ENCODE measurements around the gene MYL2. TPM values are rescaled to one million over a fixed set of nuclear protein-coding genes. Genes with fewer than 3 reads are reported as not detected.

Gene MYL2
- total RNA-seq, 4 donors from 2014 or later = not detected

- no peak for TF ChIP-seq POLR2AphosphoS5 (IDR thresholded peaks at IDR 0.05)
- intact Hi-C loops (cut with DNase I) = no loop called here
- Histone ChIP-seq H3K9me3 (no peaks in the 10 kb centered on the region), H3K36me3 (no peaks in the 10 kb centered on the region), H3K27ac (replicated peaks in 1 of 4) (no peak overlapping the region), H3K27me3 (no peaks in the 10 kb centered on the region), H3K4me3 (no peak overlapping the region), H3K4me1 (peaks cover 0 to 17% (median 5%) of the 10 kb centered on the region in 4 donors)
- DNase-seq (ENCODE audit: extremely low spot score) = no peak
These were observed 45.6 kb downstream of the MYL2 start for GRCh38 chr12:110874781-110875180.

DNA sequence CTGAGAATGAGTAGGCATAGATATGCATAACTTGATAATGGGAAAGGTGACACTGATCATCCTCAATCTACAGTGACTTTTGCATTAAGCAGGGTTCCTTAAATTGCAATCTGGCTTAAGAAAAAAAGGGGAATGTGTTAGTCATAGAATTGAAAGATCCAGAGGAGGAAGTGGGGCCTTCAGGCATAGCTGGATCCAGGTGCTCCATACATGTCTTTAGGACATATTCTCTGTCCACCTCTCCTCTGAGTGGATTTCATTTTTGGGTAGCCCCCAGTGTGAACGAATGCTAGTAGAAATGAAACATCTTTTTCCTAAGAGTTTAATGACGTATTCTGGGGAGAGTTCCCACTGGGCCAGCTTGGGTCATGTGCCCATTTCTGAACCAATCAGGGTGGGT lies 46.0 kb downstream of the MYL2 start:
- WGBS = 100% methylated on average over 2 of the region's 2 CpGs
- no peak for DNase-seq (ENCODE audit: extremely low spot score)
- Histone ChIP-seq H3K9me3 (no peaks in the 10 kb centered on the region), H3K36me3 (no peaks in the 10 kb centered on the region), H3K27ac (replicated peaks in 1 of 4) (no peak overlapping the region), H3K4me3 (no peak overlapping the region), H3K27me3 (no peaks in the 10 kb centered on the region), H3K4me1 (peaks cover 0 to 16% (median 5%) of the 10 kb centered on the region in 4 donors)
- intact Hi-C loops (cut with DNase I) = no loop called here
- TF ChIP-seq EP300 (IDR thresholded peaks at IDR 0.05) = no peak
- no peak for TF ChIP-seq POLR2A (IDR thresholded peaks at IDR 0.05; ENCODE audit: low read depth)
- TF ChIP-seq, protein P1, sequence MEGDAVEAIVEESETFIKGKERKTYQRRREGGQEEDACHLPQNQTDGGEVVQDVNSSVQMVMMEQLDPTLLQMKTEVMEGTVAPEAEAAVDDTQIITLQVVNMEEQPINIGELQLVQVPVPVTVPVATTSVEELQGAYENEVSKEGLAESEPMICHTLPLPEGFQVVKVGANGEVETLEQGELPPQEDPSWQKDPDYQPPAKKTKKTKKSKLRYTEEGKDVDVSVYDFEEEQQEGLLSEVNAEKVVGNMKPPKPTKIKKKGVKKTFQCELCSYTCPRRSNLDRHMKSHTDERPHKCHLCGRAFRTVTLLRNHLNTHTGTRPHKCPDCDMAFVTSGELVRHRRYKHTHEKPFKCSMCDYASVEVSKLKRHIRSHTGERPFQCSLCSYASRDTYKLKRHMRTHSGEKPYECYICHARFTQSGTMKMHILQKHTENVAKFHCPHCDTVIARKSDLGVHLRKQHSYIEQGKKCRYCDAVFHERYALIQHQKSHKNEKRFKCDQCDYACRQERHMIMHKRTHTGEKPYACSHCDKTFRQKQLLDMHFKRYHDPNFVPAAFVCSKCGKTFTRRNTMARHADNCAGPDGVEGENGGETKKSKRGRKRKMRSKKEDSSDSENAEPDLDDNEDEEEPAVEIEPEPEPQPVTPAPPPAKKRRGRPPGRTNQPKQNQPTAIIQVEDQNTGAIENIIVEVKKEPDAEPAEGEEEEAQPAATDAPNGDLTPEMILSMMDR (IDR thresholded peaks at IDR 0.05) = no peak
- TF ChIP-seq POLR2AphosphoS5 (IDR thresholded peaks at IDR 0.05) = no peak

DNA sequence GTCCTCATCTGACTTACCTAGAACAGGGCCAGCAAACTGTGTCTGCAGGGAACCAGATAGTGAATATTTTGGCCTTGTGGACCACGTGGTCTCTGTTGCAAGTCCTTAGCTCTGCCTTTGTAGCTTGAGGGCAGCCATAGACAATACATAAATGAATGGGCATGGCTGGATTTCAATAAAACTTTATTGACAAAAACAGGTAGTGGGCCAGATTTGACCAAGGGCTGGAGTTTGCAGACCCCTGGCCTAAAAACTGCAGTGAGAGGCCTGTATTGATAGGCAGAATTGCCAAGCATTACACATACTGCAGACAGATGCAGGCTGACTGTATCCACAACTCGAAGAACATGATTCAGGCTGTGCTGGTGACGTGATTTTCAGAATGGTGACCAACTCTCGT lies 48.3 kb downstream of the MYL2 start:
- 94% methylated on average over 4 of the region's 4 CpGs for WGBS
- H3K4me1 ChIP-seq = no peaks in the 10 kb centered on the region
- no peak for TF ChIP-seq EP300 (IDR thresholded peaks at IDR 0.05)
- TF ChIP-seq POLR2A (IDR thresholded peaks at IDR 0.05; ENCODE audit: low read depth) = no peak
- TF ChIP-seq POLR2AphosphoS5 (IDR thresholded peaks at IDR 0.05) = no peak
- TF ChIP-seq, protein P1 (IDR thresholded peaks at IDR 0.05) = no peak
- intact Hi-C loops (cut with DNase I) = no loop called here
- no peaks in the 10 kb centered on the region for H3K36me3 ChIP-seq
- H3K27me3 ChIP-seq = no peaks in the 10 kb centered on the region
- no peak overlapping the region for H3K4me3 ChIP-seq
- no peak overlapping the region for H3K27ac ChIP-seq (replicated peaks in 1 of 4)
- no peak for DNase-seq (ENCODE audit: extremely low spot score)
- no peaks in the 10 kb centered on the region for H3K9me3 ChIP-seq

DNA sequence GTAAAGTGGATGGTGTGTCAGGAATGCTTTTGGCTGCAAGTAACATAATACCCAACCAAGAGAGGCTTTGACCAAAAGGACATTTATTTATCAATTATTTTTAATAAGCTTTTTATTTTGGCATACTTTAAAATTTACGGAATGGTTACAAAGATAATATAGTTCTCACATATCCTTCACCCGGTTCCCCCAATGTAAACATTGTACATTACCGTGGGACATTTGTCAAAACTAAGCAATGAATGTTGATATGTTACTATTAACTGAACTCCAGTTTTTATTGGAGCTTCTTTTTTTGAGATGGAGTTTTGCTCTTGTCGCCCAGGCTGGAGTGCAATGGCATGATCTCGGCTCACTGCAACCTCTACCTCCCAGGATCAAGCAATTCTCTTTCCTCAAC lies 50.6 kb downstream of the MYL2 start:
- intact Hi-C loops (cut with DNase I) = no loop called here
- WGBS = 83% methylated on average over 5 of the region's 5 CpGs
- no peak for DNase-seq (ENCODE audit: extremely low spot score)
- no peaks in the 10 kb centered on the region for H3K27me3 ChIP-seq
- no peak for TF ChIP-seq EP300 (IDR thresholded peaks at IDR 0.05)
- TF ChIP-seq, protein P1 (IDR thresholded peaks at IDR 0.05) = no peak
- H3K36me3 ChIP-seq = no peaks in the 10 kb centered on the region
- H3K4me1 ChIP-seq = no peaks in the 10 kb centered on the region
- H3K27ac ChIP-seq (replicated peaks in 1 of 4) = no peak overlapping the region
- no peaks in the 10 kb centered on the region for H3K9me3 ChIP-seq
- no peak overlapping the region for H3K4me3 ChIP-seq

DNA sequence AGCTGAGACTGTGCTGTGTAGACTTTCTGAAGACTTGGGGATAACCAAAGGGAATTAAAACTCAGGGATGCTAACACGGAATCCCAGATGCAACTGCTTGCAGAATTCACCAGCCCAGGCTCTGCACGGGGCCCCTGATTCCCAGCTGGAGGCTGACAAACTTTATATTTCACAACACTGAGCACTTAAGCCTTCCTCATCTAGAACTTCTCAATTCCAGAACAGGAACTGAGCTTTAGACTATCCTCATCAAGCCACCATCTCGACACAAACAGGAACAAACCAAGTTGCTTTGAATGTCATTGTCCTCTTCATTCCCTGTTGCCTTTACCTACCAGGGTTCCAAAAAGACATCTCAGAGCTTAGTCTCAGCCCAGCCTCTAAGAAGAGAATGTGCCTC lies 51.4 kb downstream of the MYL2 start:
- WGBS = 71% methylated on average over 3 of the region's 3 CpGs

More for the DNA sequence above, 51.4 kb downstream of the MYL2 start:
- Histone ChIP-seq H3K4me1 (no peaks in the 10 kb centered on the region), H3K36me3 (no peaks in the 10 kb centered on the region), H3K9me3 (no peaks in the 10 kb centered on the region), H3K4me3 (no peak overlapping the region), H3K27ac (replicated peaks in 1 of 4) (no peak overlapping the region), H3K27me3 (no peaks in the 10 kb centered on the region)
- TF ChIP-seq POLR2A (IDR thresholded peaks at IDR 0.05; ENCODE audit: low read depth) (no peak), EP300 (IDR thresholded peaks at IDR 0.05) (no peak), POLR2AphosphoS5 (IDR thresholded peaks at IDR 0.05) (no peak)
- TF ChIP-seq, protein P1 (IDR thresholded peaks at IDR 0.05) = no peak
- no peak for DNase-seq (ENCODE audit: extremely low spot score)
- intact Hi-C loops (cut with DNase I) = no loop called here
